Measurements from ENCODE around the gene HPS3. TPM values are rescaled to one million over a fixed set of nuclear protein-coding genes. Genes with fewer than 3 reads are reported as not detected.

Gene HPS3
- polyA plus RNA-seq, 1 of the 3 experiments (the other 2 are of a cell fraction): 9.4 TPM

DNA sequence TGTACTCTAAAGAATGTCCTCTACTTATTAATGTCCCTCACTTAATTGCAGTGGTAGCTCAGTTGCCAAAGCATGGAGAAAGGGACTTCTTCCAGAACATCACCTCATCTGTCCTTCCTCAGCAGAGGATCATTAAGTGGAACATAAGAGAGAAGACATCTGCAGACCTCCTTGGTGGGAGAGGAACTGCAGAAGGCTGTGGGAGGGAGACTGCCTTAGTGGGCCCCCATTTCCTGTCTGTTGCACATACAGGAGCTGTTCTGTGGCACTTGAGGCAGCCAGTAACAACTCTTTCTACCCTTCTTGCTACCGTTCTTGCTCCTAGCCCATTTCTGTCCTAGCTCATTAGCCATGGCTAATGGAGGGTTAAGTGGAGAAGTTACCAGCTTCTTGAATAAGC, 33.6 kb downstream of the HPS3 start:
- no peaks in the 10 kb centered on the region for H3K9me3 ChIP-seq
- 100% methylated on average over 1 of the region's 1 CpG for WGBS (ENCODE audit: low lambda C conversion rate)
- H3K27me3 ChIP-seq (ENCODE audit: insufficient read depth): no peaks in the 10 kb centered on the region
- no peak overlapping the region for H3K4me3 ChIP-seq (ENCODE audit: low read depth in 2 of 2, low read length in 1 of 2)
- ChIA-PET CTCF (interaction anchor here (2.5 kb wide), 1 partner anchor 43 kb away, joined by 9 read pairs; no protein-coding TSS in a partner anchor), POLR2A (no interaction called here)
- H2AFZ ChIP-seq (ENCODE audit: low read depth): no peak overlapping the region
- H3K9me2 ChIP-seq: no peaks in the 10 kb centered on the region
- H3K36me3 ChIP-seq (replicated peaks in 1 of 2; ENCODE audit: control insufficient read depth in 1 of 2, insufficient read depth in 2 of 2, low read length in 1 of 2): peaks cover 46 to 79% of the 10 kb centered on the region in 2 experiments
- H3F3A ChIP-seq (replicated peaks; ENCODE audit: insufficient read depth): no peaks in the 10 kb centered on the region
- H3K9ac ChIP-seq: no peak overlapping the region
- H3K4me2 ChIP-seq: no peak overlapping the region
- no peak overlapping the region for H3K27ac ChIP-seq (ENCODE audit: low read depth in 2 of 2, low read length in 1 of 2)
- no peak for TF ChIP-seq FOXJ3 (CRISPR knock-in tag; IDR thresholded peaks at IDR 0.05)
- no peak for TF ChIP-seq JUND (IDR thresholded peaks at IDR 0.05)
- no peak for TF ChIP-seq POLR2AphosphoS5 (IDR thresholded peaks at IDR 0.05; ENCODE audit: low read depth, low read length)
- TF ChIP-seq RAD21 (IDR thresholded peaks at IDR 0.05; ENCODE audit: low read length): no peak
- TF ChIP-seq MXI1 (IDR thresholded peaks at IDR 0.05; ENCODE audit: low read depth, low read length): no peak
- TF ChIP-seq, protein P1, sequence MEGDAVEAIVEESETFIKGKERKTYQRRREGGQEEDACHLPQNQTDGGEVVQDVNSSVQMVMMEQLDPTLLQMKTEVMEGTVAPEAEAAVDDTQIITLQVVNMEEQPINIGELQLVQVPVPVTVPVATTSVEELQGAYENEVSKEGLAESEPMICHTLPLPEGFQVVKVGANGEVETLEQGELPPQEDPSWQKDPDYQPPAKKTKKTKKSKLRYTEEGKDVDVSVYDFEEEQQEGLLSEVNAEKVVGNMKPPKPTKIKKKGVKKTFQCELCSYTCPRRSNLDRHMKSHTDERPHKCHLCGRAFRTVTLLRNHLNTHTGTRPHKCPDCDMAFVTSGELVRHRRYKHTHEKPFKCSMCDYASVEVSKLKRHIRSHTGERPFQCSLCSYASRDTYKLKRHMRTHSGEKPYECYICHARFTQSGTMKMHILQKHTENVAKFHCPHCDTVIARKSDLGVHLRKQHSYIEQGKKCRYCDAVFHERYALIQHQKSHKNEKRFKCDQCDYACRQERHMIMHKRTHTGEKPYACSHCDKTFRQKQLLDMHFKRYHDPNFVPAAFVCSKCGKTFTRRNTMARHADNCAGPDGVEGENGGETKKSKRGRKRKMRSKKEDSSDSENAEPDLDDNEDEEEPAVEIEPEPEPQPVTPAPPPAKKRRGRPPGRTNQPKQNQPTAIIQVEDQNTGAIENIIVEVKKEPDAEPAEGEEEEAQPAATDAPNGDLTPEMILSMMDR (IDR thresholded peaks at IDR 0.05): no peak
- no peak for TF ChIP-seq USF1 (IDR thresholded peaks at IDR 0.05; ENCODE audit: borderline replicate concordance, low read depth)
- TF ChIP-seq TAF1 (IDR thresholded peaks at IDR 0.05; ENCODE audit: borderline replicate concordance, low read depth, low read length): no peak
- TF ChIP-seq EP300 (IDR thresholded peaks at IDR 0.05; ENCODE audit: borderline replicate concordance in 1 of 2, low read depth in 1 of 2, low read length in 1 of 2): no peak
- H3K4me1 ChIP-seq (ENCODE audit: control insufficient read depth in 1 of 2, insufficient read depth in 2 of 2, low read depth in 1 of 2, low read length in 1 of 2): no peaks in the 10 kb centered on the region; a peak in 2 of 4 replicates
- H3K79me2 ChIP-seq (ENCODE audit: insufficient read depth): no peaks in the 10 kb centered on the region
- H4K20me1 ChIP-seq (ENCODE audit: insufficient read depth): no peaks in the 10 kb centered on the region
- DNase-seq: no peak

DNA sequence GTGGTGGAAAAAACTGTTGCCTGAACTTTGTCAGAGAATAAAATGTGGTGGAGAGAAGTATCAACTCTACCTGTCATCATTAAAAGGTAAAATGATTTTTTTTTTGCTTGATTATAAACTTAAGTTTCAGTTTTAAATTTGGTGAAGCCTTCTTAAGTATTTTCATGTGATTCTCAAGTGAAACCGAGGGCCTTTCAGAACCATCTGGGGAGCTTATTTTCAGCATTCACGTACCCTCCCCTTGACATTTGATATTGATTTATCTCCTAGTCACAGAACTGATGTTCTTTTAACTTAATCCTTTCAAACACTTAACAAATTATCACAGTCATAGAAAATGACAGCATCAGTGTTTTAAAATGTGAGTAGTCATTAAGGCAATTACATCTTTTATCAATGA, 38.5 kb downstream of the HPS3 start:
- Histone ChIP-seq H3K36me3 (replicated peaks in 1 of 2; ENCODE audit: control insufficient read depth in 1 of 2, insufficient read depth in 2 of 2, low read length in 1 of 2) (peaks cover 52 to 78% of the 10 kb centered on the region in 2 experiments), H3K4me1 (ENCODE audit: control insufficient read depth in 1 of 2, insufficient read depth in 2 of 2, low read depth in 1 of 2, low read length in 1 of 2) (no peaks in the 10 kb centered on the region; a peak in 2 of 4 replicates), H3K9me3 (no peaks in the 10 kb centered on the region), H3K4me3 (ENCODE audit: low read depth in 2 of 2, low read length in 1 of 2) (no peak overlapping the region), H3K27me3 (ENCODE audit: insufficient read depth) (no peaks in the 10 kb centered on the region), H4K20me1 (ENCODE audit: insufficient read depth) (no peaks in the 10 kb centered on the region), H3K4me2 (no peak overlapping the region), H3F3A (replicated peaks; ENCODE audit: insufficient read depth) (no peaks in the 10 kb centered on the region), H3K9ac (no peak overlapping the region), H3K79me2 (ENCODE audit: insufficient read depth) (no peaks in the 10 kb centered on the region), H2AFZ (ENCODE audit: low read depth) (no peak overlapping the region), H3K9me2 (no peaks in the 10 kb centered on the region), H3K27ac (ENCODE audit: low read depth in 2 of 2, low read length in 1 of 2) (no peak overlapping the region)
- DNase-seq: no peak
- ChIA-PET POLR2A (no interaction called here), CTCF (no interaction called here)
- WGBS (ENCODE audit: low lambda C conversion rate): 87% methylated on average over 2 of the region's 2 CpGs
- TF ChIP-seq CHD2 (IDR thresholded peaks at IDR 0.05; ENCODE audit: low read length, partially characterized antibody) (no peak), USF2 (IDR thresholded peaks at IDR 0.05; ENCODE audit: borderline replicate concordance, low read depth, low read length) (no peak), YY1 (IDR thresholded peaks at IDR 0.05; ENCODE audit: low read depth) (no peak), MEF2A (IDR thresholded peaks at IDR 0.05; ENCODE audit: borderline replicate concordance, low read depth) (no peak), TAF1 (IDR thresholded peaks at IDR 0.05; ENCODE audit: borderline replicate concordance, low read depth, low read length) (no peak), SIN3A (IDR thresholded peaks at IDR 0.05; ENCODE audit: borderline replicate concordance, low read depth, low read length) (no peak), EZH2phosphoT487 (IDR thresholded peaks at IDR 0.05; ENCODE audit: borderline replicate concordance, low read depth) (no peak), RCOR1 (IDR thresholded peaks at IDR 0.05; ENCODE audit: low read length) (no peak), NFIC (IDR thresholded peaks at IDR 0.05; ENCODE audit: borderline replicate concordance) (no peak), ZBTB33 (IDR thresholded peaks at IDR 0.05; ENCODE audit: borderline replicate concordance, low read depth) (no peak), TCF12 (IDR thresholded peaks at IDR 0.05) (no peak)

All from SK-N-SH (cell line).